GM10847 (cell line): ENCODE data around the gene SSR4.

Experiments used
- POLR2A ChIP-seq: IDR thresholded peaks from 2 replicates; pipeline ENCODE4 v1.6.1; 2011; ENCODE audit not compliant: insufficient read length; ENCODE audit errors: extremely low read depth

The SSR4 gene

GRCh38 chrX:153794018-153794896 lies at the start of gene SSR4, which contains the start of gene IDH3G:
TSS of gene SSR4 (plus strand) at chrX:153794668. CDS start at chrX:153794688, 20 bp downstream.
TSS of gene IDH3G (minus strand) at chrX:153794375. CDS start at chrX:153794326, 49 bp downstream.
- peak; percentile 52 for TF ChIP-seq POLR2A

DNA sequence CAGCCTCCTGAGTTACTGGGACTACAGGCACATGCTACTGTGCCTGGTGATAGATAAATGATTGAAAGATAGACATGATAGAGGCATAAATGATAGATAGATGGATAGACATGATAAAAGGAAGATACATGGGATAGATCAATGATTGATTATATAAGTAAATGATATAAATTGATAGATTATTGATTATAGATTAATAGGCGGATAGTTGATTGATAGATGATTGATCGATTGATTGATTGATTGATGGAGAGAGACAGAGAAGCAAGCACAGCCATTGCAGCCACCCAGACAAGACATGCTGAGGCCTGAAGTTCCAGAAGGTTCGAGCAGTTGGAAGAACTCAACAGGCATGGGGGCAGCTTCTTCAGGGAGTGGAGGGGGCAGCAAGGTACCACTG lies 48.1 kb upstream of the SSR4 start:
- TF ChIP-seq POLR2A: no peak

DNA sequence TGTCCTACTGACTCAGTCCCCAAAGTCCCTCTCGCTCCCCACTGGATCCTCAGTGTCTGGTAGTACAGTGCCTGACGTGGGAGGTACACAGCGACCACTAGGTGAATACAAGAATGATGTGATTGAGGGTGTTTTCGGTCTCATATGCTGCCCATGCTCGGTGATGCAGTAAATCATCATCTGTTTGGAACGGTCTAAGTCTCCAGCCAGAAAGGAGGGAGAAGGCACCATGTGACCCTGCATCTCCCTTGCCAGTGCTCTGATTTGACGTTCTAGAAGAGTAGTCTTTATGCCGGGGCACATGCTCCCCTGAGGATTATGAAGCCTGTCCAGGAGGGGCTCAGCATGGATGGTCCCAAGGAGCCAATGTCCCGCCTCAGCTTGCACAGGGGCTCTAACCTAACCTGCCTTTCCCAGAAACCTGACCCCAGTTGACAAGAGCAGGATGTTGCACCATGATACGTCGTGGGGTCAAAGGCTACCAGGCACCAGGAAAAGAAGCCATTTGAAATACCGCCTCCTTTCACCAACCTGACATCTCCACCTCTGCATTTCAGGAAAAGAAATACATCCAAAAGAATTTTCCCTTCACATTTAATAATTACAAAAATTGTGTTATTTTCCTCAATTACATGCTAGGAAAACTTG lies 44.2 kb upstream of the SSR4 start:
- TF ChIP-seq POLR2A: no peak

DNA sequence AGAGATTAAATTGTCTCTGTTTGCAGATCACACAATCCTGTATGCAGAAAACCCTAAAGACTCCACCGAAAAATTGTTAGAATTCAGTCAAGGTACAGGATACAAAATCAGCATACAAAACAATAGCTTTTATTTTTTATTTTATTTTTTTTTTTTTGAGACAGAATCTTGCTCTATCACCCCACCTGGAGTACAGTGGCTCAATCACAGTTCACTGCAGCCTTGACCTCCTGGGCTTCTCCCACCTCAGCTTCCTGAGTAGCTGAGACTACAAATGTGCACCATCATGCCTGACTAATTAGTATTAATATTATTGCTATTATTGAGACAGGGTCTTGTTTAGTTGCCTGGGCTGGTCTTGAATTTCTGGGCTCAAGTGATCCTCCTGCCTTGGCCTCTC lies 39.3 kb upstream of the SSR4 start:
- TF ChIP-seq POLR2A: no peak

DNA sequence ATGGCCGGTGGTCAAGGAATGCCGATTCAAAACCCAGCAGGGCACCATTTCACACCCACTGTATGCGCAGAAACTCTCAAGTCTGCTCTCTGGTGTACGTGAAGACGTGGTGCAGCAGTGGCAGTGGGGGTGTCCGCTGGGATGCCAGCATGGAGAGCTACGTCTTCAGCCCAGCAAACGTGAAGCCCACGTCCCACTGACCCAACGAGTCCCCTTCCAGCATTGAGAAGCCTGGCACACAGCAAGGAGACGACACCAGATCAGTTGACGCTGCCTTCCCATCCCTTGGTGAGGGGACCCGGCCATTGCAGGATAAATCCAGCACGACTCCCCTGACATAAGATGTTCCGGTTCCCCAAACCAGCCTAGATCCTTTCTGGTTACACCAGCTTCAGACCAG lies 32.6 kb upstream of the SSR4 start:
- TF ChIP-seq POLR2A: no peak

GRCh38 chrX:153762626-153763173 lies 31.8 kb upstream of the SSR4 start:
- TF ChIP-seq POLR2A: no peak

DNA sequence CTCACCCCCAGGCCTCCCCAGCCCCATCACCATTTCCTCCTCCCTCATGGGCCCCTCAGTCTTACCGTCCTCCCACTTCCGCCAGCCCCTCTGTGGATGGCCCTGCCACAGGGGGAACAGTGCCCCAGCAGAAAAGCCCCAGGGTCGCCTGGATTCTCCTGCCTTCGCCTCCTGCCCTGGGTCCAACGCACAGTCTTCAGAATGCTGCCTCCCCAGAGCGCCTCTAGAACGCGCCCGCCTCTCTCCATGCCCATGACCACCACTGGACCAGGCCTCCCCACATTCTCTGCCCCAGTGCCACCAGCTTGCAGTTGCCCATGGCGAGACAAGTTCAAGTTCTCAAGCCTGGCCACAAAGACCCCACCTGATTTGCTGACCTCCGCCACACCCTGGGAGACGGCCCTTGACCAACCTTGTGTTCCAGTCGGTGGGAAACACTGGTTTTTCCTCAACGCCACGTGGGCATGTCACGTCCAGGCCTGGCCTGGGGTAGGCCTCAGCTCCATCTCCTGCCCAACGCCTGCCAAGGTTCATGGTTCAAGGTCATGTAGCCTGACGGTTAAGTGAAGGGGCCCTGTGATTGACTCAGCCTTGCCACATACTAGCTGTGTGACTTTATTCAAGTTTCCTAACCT lies 31.1 kb upstream of the SSR4 start:
- no peak for TF ChIP-seq POLR2A

DNA sequence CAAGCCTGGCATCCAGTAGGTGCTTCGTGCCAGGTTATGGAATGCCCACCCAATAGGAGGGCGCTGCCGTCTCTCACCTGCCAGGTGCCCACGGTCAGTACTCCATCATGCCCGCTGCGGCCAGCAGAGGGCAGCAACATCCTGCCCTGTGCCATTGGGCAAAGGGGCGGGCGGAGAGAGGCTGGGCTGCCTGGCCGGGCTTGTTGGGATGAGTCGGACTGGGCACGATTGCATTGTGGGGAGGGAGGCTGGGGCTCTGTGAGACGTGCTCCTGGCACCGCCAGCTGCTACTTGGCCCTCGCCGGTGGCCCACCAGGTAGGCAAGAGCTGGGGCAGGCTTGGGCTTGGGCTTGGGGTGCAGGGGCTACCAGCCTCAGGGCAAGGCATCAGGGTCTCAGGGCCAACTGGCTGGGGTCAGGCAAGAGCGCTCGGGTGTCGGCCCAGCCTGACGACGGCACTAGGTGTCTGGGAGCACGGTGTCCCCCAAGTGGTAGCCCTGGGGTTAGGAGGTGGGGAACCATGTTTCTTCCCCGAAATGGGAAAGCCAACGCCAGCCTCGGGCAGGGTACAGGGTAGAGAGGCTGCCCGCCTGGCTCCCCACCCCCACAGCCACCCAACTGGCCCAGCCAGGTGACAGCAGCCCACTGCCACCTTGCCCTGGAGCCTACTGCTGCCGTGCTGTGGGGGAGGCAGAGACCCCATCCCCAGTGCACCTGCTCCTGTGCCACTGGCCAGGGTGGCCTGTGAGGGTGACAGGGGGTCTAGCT lies 30.3 kb upstream of the SSR4 start, which contains the start of gene PLXNB3:
PLXNB3 (plus strand) TSS at position 261 of the 767 bp plus-strand sequence. CDS start 1,287 bp downstream, outside the sequence.
- TF ChIP-seq POLR2A: no peak

- TF ChIP-seq POLR2A: no peak
Measured at GRCh38 chrX:153764786-153765137, 29.7 kb upstream of the SSR4 start.

DNA sequence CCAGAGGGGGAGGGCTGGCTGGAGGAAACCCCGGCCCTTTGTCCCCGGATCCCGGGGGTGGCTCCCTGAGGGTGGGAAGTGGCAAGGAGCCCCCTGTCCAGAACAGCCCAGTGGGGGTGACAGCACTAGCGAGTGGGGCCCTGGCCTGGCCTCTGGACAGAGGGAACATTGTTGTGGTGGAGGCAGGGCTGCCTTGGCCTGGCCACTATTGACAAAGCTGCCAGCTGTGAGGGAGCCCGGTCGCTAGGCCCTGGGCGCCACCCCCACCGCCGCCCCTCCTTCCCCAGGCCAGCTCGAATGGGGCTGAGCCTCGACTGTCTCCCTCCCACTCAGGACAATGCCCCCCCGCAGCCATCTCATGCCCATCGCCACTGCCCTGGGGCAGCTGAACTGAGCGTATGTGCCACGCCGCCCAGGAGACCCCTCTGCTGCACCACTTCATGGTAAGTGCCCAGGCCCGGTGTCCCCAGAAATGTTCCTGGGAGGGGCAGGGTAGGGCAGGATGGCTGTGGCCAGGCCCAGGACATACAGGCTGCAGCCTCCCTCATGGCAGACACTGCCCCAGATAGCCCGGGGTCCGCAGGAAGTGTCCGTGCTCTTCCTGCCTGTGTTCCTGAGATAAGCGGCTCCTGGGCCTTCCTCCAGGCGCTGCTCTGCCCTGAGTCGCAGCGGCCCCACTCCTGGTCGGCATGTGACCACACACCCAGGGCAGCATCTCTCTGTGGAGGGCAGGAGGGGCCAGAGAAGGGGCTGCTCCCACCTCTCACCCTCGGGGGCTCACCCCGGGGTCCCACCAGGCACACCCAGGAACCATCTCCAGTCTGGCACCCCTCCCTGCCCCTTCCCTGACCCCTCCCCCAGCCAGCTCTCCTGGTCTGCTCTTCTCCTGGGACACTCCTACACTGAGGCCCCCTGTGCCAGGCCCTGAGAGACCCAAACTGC lies 29.1 kb upstream of the SSR4 start:
- TF ChIP-seq POLR2A: no peak

DNA sequence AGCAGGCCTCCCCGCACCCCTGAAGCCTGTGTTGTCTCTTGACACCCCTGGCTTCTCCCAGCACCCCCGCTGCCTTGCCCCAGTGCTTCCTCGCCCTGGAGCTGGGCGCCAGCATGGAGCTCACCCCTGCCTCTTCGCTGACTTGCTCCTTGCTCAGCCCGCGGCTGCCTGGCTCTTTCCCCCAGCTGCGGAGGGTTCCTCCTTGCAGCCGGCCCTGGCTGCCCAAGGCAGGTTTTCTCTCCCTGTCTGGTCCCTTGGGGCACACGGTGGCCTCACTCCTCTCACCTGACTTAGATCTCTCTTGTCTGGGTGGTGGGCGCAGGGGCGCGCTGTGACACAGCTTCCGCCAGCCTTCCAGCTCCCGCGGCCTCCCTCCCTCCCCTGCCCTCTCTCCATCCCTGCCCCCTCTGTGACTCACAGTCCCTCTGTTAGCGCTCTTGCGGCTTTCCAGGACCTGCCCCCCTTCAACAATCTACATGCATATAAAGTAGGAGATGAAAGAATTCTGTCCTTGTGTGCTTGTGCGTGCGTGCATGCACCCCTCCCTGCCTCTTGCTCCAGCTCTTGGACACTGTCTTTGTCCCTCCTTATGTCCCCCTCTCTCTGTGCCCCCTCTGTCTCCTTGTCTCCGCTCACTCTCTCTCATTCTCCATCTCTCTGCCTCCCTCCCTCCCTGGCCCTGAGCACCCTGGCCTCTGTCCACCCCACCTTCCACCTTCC lies 28.2 kb upstream of the SSR4 start:
- no peak for TF ChIP-seq POLR2A

- TF ChIP-seq POLR2A: no peak
Measured at GRCh38 chrX:153766871-153767673, 27.4 kb upstream of the SSR4 start.
